HepG2 (cell line): ENCODE results near the gene ENDOD1. TPM values are rescaled to one million over a fixed set of nuclear protein-coding genes. Genes with fewer than 3 reads are reported as not detected.
A peak's percentile ranks its signal among the peaks of the same experiment; 100 is the strongest.

Source experiments
- ARNTL ChIP-seq: sonication (generic); formaldehyde crosslinking; IDR thresholded peaks from 2 replicates; pipeline ENCODE4 v1.4.0; 2020; ENCODE audit warnings: mild to moderate bottlenecking, missing genetic modification reagents
- FOSL2 ChIP-seq: sonication (generic); formaldehyde crosslinking; IDR thresholded peaks from 2 replicates; pipeline ENCODE4 v1.4.0; 2020; ENCODE audit warnings: missing genetic modification reagents
- FOXM1 ChIP-seq: sonication (generic); formaldehyde crosslinking; IDR thresholded peaks from 2 replicates; pipeline ENCODE4 v1.5.0; 2020; ENCODE audit warnings: missing genetic modification reagents
- HOXA3 ChIP-seq: sonication (generic); formaldehyde crosslinking; IDR thresholded peaks from 2 replicates; pipeline ENCODE4 v1.5.0; 2020; ENCODE audit warnings: missing genetic modification reagents
- HOXA7 ChIP-seq: sonication (generic); formaldehyde crosslinking; IDR thresholded peaks from 2 replicates; pipeline ENCODE4 v1.8.1; 2022; ENCODE audit warnings: mild to moderate bottlenecking, missing genetic modification reagents, moderate library complexity
- MTF1 ChIP-seq: sonication (generic); formaldehyde crosslinking; IDR thresholded peaks from 2 replicates; pipeline ENCODE4 v1.5.0; 2020; ENCODE audit warnings: missing genetic modification reagents
- PCBP2 ChIP-seq: fragments of 200-400 bp; formaldehyde crosslinking; optimal IDR thresholded peaks from 2 replicates; pipeline ENCODE3; 2018; ENCODE audit warnings: low read length, low read depth; ENCODE audit not compliant: poor library complexity, severe bottlenecking
- ZFP82 ChIP-seq: sonication (generic); formaldehyde crosslinking; IDR thresholded peaks from 2 replicates; pipeline ENCODE4 v1.5.1; 2020; ENCODE audit warnings: mild to moderate bottlenecking, missing genetic modification reagents, borderline replicate concordance
- ZFY ChIP-seq: sonication (generic); formaldehyde crosslinking; IDR thresholded peaks from 2 replicates; pipeline ENCODE4 v1.4.0; 2020; ENCODE audit warnings: missing genetic modification reagents
- ZNF335 ChIP-seq: sonication (generic); formaldehyde crosslinking; IDR thresholded peaks from 2 replicates; pipeline ENCODE4 v1.4.0; 2020; ENCODE audit warnings: missing genetic modification reagents
- ZNF34 ChIP-seq: sonication (generic); formaldehyde crosslinking; IDR thresholded peaks from 2 replicates; pipeline ENCODE4 v1.4.0; 2020; ENCODE audit warnings: mild to moderate bottlenecking, missing genetic modification reagents, borderline replicate concordance
- ZNF614 ChIP-seq: IDR thresholded peaks from 2 replicates; pipeline ENCODE4 v1.6.1; 2018; ENCODE audit warnings: missing biosample characterization, missing genetic modification reagents, inconsistent platforms, borderline replicate concordance
- ZNF672 ChIP-seq: sonication (generic); formaldehyde crosslinking; IDR thresholded peaks from 2 replicates; pipeline ENCODE4 v1.8.1; 2022; ENCODE audit warnings: missing genetic modification reagents
- ZSCAN22 ChIP-seq: sonication (generic); formaldehyde crosslinking; IDR thresholded peaks from 2 replicates; pipeline ENCODE4 v1.4.0; 2020; ENCODE audit warnings: mild to moderate bottlenecking, missing genetic modification reagents
- polyA plus RNA-seq, 8 experiments: library from polyadenylated mRNA; depleted of rRNA in 3 of 8; stranded (reverse) in 7 of 8; unstranded in 1 of 8; fragments of >200 nt; fragmentation: Illumina TruSeq in 4 of 8; extraction: Trizol in 4 of 8; gene quantifications; 2 replicates each; pipeline versions ENCODE4 v1.2.1 to v1.2.3, GENCODE V29; 2011 to 2016; ENCODE audit warnings: low read depth in 4 of 8, missing spikeins in 1 of 8, mixed read lengths in 1 of 8; ENCODE audit not compliant: insufficient read depth in 1 of 8
- total RNA-seq, 5 experiments: library from RNA; depleted of rRNA; stranded (reverse); fragments of >200 nt; fragmentation: Illumina TruSeq; extraction: Trizol; gene quantifications; 2 replicates each; pipeline ENCODE4 v1.2.3, GENCODE V29; 2016; ENCODE audit warnings: low read depth in 1 of 5
- TF ChIP-seq, protein P1 (sequence below): sonication (generic); formaldehyde crosslinking; IDR thresholded peaks from 2 replicates; pipeline ENCODE4 v1.4.0; 2020; ENCODE audit warnings: missing genetic modification reagents, mild to moderate bottlenecking, borderline replicate concordance
- TF ChIP-seq, protein P2 (sequence below): sonication (generic); formaldehyde crosslinking; IDR thresholded peaks from 2 replicates; pipeline ENCODE4 v1.4.0; 2020; ENCODE audit warnings: missing genetic modification reagents
- TF ChIP-seq, protein P3 (sequence below): sonication (generic); formaldehyde crosslinking; IDR thresholded peaks from 2 replicates; pipeline ENCODE4 v1.9.0; 2021; ENCODE audit warnings: missing genetic modification reagents, borderline replicate concordance
- TF ChIP-seq, protein P4 (sequence below): IDR thresholded peaks from 2 replicates; pipeline ENCODE4 v1.6.1; 2012; ENCODE audit warnings: inconsistent platforms
- TF ChIP-seq, protein P5 (sequence below): IDR thresholded peaks from 2 replicates; pipeline ENCODE4 v1.6.1; 2016; ENCODE audit warnings: missing compliant biosample characterization, missing genetic modification reagents, borderline replicate concordance
- TF ChIP-seq, protein P6 (sequence below): sonication (generic); formaldehyde crosslinking; IDR thresholded peaks from 2 replicates; pipeline ENCODE4 v1.4.0; 2020; ENCODE audit warnings: mild to moderate bottlenecking, missing genetic modification reagents

The ENDOD1 gene
- total and polyA plus RNA-seq, 2 of the 13 experiments (the other 11 are each of a cell fraction or from before 2014, with no cell fraction given), result 2.0 to 6.8 TPM

DNA sequence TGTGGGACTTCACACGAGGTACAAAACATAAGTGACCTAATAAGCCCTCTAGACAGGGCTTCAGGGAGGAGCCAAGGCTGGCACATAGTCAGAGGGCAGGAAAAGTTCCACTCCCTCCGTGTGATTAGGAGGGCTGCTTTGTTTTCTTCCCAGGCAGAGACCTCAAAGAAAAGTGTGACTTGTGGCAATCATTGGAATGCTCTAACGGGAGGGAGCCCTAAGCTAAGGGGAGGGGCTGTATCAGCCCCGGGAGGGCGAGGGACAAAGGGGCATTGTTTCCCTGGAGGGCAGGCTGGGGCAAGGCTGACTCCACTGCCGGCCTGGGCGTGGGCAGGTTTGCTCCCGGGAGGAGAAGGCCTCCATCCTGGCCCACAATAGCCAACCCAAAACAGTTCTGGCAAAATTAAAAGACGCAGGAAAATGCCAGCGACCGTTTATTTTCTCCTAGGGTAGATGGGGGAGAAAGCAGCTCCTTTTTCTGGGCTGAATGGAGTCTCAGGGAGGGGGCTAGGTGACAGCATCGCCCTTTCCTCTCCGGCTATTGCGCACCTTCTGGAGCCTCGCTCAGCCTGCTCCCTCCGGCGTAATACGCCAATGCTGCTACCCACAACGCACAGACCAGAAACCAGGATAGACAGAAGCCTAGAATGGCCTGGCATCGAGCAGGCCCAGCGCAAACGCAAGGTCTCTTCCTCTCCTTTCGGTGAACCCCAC lies 60.2 kb downstream of the ENDOD1 start (continued):
- TF ChIP-seq ZNF34 (CRISPR knock-in tag) (no peak), FOSL2 (CRISPR knock-in tag) (peak; percentile 58), ZNF335 (CRISPR knock-in tag) (no peak), ZFP82 (no peak), ZNF672 (no peak), FOXM1 (CRISPR knock-in tag) (no peak), HOXA3 (CRISPR knock-in tag) (peak; percentile 45), ARNTL (CRISPR knock-in tag) (no peak), ZNF614 (CRISPR knock-in tag) (peak; percentile 42; the same call in 1 of the 2 replicates), ZSCAN22 (peak; percentile 81; the same call in 1 of the 2 replicates), MTF1 (no peak), HOXA7 (CRISPR knock-in tag) (no peak), ZFY (CRISPR knock-in tag) (peak; percentile 38; the same call in 1 of the 2 replicates), PCBP2 (no peak)
- TF ChIP-seq, protein P1, sequence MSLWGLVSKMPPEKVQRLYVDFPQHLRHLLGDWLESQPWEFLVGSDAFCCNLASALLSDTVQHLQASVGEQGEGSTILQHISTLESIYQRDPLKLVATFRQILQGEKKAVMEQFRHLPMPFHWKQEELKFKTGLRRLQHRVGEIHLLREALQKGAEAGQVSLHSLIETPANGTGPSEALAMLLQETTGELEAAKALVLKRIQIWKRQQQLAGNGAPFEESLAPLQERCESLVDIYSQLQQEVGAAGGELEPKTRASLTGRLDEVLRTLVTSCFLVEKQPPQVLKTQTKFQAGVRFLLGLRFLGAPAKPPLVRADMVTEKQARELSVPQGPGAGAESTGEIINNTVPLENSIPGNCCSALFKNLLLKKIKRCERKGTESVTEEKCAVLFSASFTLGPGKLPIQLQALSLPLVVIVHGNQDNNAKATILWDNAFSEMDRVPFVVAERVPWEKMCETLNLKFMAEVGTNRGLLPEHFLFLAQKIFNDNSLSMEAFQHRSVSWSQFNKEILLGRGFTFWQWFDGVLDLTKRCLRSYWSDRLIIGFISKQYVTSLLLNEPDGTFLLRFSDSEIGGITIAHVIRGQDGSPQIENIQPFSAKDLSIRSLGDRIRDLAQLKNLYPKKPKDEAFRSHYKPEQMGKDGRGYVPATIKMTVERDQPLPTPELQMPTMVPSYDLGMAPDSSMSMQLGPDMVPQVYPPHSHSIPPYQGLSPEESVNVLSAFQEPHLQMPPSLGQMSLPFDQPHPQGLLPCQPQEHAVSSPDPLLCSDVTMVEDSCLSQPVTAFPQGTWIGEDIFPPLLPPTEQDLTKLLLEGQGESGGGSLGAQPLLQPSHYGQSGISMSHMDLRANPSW (CRISPR knock-in tag), result no peak
- TF ChIP-seq, protein P2, sequence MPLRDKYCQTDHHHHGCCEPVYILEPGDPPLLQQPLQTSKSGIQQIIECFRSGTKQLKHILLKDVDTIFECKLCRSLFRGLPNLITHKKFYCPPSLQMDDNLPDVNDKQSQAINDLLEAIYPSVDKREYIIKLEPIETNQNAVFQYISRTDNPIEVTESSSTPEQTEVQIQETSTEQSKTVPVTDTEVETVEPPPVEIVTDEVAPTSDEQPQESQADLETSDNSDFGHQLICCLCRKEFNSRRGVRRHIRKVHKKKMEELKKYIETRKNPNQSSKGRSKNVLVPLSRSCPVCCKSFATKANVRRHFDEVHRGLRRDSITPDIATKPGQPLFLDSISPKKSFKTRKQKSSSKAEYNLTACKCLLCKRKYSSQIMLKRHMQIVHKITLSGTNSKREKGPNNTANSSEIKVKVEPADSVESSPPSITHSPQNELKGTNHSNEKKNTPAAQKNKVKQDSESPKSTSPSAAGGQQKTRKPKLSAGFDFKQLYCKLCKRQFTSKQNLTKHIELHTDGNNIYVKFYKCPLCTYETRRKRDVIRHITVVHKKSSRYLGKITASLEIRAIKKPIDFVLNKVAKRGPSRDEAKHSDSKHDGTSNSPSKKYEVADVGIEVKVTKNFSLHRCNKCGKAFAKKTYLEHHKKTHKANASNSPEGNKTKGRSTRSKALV, result no peak
- TF ChIP-seq, protein P3, sequence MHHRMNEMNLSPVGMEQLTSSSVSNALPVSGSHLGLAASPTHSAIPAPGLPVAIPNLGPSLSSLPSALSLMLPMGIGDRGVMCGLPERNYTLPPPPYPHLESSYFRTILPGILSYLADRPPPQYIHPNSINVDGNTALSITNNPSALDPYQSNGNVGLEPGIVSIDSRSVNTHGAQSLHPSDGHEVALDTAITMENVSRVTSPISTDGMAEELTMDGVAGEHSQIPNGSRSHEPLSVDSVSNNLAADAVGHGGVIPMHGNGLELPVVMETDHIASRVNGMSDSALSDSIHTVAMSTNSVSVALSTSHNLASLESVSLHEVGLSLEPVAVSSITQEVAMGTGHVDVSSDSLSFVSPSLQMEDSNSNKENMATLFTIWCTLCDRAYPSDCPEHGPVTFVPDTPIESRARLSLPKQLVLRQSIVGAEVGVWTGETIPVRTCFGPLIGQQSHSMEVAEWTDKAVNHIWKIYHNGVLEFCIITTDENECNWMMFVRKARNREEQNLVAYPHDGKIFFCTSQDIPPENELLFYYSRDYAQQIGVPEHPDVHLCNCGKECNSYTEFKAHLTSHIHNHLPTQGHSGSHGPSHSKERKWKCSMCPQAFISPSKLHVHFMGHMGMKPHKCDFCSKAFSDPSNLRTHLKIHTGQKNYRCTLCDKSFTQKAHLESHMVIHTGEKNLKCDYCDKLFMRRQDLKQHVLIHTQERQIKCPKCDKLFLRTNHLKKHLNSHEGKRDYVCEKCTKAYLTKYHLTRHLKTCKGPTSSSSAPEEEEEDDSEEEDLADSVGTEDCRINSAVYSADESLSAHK (CRISPR knock-in tag), result no peak
- TF ChIP-seq, protein P4, sequence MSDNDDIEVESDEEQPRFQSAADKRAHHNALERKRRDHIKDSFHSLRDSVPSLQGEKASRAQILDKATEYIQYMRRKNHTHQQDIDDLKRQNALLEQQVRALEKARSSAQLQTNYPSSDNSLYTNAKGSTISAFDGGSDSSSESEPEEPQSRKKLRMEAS, result peak; percentile 39; the same call in 1 of the 2 replicates
- TF ChIP-seq, protein P5, sequence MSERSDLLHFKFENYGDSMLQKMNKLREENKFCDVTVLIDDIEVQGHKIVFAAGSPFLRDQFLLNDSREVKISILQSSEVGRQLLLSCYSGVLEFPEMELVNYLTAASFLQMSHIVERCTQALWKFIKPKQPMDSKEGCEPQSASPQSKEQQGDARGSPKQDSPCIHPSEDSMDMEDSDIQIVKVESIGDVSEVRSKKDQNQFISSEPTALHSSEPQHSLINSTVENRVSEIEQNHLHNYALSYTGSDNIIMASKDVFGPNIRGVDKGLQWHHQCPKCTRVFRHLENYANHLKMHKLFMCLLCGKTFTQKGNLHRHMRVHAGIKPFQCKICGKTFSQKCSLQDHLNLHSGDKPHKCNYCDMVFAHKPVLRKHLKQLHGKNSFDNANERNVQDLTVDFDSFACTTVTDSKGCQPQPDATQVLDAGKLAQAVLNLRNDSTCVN (CRISPR knock-in tag), result no peak
- TF ChIP-seq, protein P6, sequence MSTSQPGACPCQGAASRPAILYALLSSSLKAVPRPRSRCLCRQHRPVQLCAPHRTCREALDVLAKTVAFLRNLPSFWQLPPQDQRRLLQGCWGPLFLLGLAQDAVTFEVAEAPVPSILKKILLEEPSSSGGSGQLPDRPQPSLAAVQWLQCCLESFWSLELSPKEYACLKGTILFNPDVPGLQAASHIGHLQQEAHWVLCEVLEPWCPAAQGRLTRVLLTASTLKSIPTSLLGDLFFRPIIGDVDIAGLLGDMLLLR (CRISPR knock-in tag), result no peak
